GF-D8 (cell line): ENCODE measurements around the gene PIK3R1.
"Not testable (repeated sequence)": the region's sequence is repeated elsewhere in the genome, so short reads cannot be mapped to it uniquely, and the experiment has no call there.

Experiments used
- DNase-seq: peaks from one replicate; lab custom pipeline; 2025; lab: John Stamatoyannopoulos, UW

The PIK3R1 gene

DNA sequence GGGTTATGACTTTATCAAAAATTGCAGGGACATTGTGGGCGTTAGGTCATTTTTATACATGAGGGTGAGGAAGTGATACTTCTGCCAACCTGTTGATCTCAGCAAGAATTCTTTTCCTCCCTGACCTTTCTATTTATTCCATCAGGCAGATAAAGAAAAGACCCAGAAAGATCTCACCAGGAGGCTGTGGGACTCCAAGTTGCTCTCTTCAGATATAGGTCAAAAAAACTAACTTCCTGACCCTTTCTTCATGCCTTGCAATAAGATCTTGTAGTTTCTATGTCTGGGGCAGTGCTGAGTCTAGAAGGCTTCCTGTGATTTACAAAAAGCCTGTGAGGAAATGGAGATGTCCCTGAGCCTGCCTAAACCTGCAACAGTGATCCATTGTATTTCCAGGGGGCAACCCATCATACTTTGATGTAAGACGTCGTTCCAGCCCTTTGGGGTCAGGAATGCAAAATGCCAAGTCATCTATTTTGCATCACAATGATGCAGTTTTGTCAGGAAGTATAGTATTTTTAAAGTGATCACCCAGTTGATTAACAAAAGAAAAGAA is 22.0 kb upstream of the PIK3R1 start:
- no peak for DNase-seq

DNA sequence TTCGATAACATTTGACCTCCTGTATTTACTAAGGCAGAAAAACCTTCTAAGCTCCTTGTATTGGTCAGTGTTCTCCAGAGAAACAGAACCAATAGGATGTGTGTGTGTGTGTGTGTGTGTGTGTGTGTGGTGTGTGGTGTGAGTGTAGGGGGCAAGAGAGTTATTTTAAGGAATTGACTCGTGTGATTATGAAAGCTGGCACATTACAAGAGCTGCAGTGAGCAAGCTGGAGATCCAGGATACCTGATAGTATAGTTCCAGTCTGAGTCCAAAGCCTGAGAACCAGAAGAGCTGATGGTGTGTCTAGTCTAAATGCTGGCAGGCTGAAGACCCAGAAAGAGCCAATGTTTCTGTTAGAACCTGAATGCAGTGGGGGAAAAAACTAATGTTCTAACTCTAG is 21.2 kb upstream of the PIK3R1 start:
- no peak for DNase-seq

DNA sequence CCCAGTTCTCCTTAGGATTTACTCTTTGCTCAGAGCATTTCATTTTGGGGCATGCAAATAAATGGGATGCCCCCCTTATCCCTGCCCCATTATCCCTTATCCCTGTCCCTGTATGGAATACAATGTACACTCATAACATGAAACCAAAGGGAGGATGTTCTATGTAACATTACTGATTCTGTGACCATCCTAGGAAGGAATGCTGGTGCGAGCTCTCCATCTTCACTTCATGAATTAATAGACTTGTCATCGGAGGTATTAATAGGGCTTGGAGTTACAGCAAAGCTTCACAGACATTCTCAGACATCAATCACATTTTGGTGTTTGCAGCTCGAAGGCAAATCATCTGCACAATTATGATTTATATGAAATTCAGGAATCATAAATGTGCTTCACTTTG is 20.4 kb upstream of the PIK3R1 start:
- DNase-seq, result no peak

DNA sequence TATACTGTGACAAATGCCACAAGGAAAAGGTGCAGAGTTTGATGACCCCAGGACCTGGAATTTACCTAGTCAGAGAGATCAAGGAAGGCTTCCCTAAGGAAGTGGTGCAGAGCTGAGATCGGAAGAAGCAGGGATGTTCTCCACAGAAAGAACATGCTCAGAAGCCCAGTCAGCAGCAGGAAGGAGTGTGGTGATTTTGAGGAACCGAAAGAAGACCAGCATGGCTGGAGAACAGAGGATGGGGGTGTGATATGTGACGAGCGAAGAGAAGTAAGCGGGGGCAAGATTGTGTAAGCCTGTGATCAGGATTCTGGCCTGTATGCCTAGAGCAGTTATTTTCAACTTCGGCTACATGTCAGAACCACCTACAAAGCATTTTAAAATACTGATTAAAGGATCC is 18.7 kb upstream of the PIK3R1 start:
- DNase-seq, result no peak

DNA sequence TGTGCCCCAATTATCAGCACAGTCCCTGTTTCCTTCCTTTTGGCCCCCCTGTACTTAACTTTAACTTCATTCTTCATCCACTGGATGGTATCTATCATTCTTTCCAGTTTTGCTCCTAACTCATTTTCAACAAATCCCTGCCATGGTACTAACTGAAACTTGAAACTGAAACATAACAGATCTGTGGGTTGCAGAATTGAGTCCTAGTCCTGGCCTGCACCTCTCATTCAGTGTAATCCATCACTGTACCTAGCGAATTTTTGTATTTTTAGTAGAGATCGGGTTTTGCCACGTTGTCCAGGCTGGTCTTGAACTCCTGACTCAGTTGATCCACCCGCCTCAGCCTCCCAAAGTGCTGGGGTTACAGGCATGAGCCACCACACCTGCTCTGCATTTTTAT is 15.3 kb upstream of the PIK3R1 start:
- no peak for DNase-seq

DNA sequence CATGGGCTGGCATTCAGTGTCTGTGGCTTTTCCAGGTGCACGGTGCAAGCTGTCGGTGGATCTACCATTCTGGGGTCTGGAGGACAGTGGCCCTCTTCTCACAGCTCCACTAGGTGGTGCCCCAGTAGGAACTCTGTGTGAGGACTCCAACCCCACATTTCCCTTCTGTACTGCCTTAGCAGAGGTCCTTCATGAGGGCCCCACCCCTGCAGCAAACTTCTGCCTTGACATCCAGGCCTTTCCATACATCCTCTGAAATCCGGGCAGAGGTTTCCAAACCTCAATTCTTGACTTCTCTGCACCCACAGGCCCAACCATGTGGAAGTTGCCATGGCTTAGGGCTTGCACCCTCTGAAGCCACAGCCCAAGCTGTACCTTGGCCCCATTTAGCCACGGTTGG is 4.9 kb upstream of the PIK3R1 start:
- not testable (repeated sequence) for DNase-seq

DNA sequence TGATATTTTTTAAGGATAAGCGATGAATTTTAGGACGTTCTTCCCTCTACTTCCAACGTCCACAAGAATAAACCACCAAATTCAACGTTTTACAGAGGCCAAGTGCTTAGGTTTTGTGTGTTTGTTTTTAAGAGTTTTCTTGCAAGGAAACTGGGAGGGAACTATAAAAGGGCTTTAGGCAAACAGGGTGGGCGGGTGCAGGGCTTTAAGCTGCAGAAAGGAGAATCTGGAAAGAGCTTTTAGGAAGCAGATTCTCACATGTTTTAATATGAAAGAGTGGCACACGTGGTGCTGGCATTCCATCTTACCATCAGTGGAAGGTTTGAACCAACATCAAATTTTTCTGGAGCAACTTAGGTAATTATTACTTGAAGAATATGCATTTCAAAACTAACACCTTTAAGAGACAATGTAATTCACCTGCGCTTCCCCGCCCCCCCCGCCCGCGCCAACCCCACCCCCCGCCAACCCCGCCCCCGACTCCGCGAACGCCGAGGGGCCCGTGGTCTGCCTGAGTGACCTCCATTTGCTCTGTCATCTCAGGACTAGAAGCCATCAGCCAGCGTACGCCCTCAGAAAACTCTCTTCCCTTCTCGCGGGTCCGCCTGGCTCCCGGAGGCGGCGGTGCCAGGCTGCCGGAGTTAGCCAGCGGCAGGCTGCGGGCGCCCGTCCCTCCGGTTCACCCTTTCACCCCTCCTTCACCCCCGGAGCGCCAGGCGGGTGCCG is 911 bp upstream of the PIK3R1 start:
- no peak for DNase-seq

DNA sequence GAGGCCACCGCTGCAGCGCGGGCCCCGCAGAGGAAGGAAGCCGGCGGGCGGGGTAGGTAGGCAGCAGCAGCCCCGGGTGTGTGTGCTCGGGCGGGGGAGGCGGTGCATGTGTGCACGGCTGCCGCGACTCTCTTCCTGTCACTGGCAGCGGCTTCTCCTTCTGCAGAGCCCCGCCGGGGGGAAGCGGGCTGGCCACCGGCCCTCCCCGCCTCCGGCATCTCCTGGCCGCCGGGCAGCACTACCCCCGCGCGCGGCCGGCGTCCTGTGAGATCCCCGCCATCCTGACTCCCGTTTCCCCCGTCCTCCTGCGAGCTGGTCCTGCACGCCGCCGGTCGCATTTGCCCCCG is 315 bp downstream of the PIK3R1 start:
- DNase-seq, result no peak

DNA sequence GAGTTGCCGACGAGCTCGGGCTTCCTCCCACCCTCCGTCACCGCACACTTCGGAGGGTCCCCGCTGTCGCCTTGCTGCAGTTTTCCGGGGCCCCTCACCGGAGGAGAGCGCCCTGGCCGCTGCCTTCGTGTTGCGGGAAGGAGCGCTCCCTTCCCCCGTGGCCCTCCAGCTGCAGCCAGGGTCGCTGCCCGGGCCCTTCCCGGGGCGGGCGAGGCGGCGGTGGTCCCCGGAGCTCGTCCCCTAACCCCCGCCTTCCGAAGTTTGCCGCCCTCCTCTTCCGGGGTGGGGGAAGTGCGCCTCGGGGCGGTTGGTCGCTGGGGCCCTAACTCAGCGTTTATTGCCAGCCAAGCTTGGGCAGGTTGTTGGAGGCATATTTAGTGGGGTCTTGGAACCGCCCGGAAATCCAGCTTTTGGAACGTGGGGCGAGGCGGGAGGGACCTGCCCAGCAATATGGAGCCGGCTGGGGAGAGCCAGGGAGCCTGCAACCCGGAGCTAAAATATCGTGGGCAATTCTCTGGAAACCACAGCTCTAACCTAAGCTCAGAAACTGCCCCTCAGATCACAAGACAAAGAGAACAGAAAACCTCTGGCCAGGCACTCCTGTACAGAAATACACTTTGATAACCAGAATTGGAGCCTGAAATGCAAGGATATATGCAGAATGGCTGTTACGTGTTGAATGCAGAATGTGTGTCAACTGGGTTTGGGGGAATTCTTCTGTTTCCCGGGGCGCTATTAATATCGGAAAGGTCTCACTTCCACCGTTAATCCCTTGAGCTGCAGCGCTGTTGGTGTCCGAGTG is 890 bp downstream of the PIK3R1 start:
- no peak for DNase-seq

DNA sequence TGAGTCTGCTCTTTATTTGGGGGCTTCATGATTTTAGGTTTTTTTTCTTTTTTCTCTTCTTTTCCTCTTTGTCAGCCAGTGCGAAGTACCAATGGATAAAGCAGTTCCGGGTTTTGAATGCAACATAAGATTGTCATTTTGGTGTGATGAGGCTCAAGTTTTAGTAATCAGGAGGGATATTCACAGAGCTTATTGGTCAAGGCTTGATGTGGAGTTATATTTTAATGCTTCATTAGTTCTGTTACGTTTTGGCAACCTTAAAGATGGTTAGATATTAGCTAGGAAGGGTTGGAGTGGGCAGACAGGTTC is 1.4 kb downstream of the PIK3R1 start:
- no peak for DNase-seq

DNA sequence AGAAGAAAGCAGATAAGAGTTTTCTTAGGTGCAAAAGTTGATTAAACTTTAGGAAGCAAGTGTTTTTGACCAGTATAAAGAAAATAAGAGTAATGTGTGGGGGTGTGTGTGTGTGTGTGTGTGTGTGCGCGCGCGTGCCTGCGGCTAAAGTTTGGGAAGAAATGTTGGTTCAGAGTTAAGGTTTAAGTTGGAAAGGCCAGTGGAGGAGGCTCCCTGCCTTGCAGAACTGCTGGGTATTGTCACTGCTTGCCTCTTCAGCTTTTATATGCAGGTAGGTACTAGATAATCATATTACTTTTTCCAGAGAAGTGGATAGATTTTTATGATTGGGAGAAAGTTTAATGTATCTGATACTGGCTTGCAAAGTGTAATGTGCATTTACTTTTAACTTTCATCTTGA is 2.0 kb downstream of the PIK3R1 start:
- DNase-seq, result no peak

DNA sequence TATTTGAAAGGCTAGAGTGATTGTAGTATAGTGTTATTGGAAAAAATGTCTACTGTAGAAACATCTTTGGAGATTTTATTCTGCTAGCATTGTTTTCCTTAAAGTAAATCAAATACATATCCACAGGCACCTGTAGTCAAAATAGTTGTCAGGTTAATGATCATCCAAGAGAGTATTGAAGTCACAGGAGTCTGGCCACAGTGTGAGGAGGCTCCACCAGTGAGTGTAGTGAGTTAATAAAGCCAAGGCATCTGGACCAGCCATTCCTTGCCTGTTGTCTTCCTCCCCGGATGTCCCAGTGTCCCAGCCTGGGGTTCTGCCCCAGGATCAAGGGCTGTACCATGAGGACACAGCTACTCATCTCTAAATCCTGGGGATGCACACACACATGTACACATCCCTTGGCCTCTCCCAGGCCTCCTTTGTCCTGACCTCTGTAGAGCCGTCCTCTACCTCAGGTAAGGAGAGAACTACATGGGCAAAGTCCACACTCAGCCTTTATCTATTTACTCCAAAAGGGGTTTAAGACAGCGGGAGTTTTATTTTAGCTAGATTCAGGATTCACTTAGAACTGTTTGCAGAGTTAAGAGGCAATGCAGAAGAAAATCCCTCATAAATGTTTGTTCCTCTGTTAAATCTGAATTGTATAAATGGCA is 3.7 kb downstream of the PIK3R1 start:
- no peak for DNase-seq

DNA sequence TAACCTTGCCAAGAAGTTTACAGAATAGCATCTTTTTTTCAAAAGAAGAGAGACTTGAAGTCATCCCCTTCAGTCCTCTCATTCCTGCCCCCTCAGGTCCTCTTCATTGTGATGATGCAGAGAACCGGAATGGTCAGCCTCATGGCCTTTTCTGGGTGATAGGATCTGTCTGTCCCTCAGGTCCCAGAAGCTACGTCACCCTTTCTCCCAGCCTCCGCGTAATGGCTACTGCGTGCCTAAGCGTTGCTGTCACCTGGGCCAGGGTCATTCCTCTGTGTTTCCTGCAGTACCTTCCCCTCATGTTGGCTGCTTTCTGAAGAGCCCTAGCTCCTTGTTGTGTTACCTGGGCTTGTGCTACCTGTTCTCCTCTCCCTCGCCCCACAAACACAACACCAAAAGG is 4.7 kb downstream of the PIK3R1 start:
- DNase-seq, result no peak

DNA sequence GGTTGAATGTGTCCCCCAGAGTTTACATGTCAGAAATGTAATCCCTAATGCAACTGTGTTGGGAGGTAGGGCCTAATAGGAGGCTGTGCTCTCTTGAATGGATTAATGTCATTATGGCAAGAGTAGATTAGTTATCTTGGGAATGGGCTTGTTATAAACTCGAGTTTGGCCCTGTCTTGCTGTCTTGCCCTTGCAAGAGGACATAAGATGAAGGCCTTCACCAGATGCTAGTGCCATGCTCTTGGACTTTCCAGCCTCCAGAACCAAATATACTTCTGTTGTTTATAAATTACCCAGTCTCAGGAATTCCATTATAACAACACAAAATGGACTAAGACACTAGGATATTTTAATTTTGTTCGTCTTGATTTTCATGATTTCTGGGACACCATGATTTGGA is 5.4 kb downstream of the PIK3R1 start:
- DNase-seq, result no peak

DNA sequence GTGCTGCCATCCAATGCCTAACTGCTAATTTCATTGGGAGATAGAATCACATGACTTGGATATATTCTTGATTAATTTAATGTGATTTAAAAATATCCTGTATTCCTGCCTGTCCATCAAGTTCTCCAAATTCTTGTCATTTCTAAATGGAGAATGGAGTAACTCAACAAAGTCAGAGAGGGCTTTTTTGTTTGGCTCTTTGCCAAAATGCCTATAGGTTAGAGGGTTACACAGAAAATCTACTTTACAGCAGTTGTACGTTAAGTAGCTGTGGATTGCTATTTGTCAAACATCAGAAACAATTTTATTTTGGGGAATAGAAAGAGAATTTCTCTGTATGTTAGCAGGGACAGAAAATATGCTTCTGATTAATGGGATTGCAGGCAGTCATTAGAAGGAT is 5.9 kb downstream of the PIK3R1 start:
- DNase-seq, result no peak

DNA sequence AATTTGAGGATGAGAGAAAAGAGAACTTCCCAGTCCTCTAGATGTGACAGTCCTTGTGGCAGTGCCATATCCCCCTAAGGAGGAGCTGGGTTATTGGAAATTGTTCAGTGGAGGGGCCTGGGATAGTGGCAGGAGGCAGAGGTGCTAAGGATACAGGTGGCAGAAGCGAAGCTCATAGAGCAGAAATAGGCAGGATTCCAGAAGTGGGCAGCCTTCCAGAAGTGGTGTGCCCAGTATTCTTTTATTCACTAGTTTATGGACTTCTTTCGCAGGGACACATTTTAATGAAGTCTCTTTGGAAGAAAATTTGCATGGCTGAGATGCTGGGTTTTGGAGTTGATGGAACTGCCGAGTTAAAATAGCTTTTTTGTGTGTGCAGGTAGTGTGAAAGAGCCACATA is 6.8 kb downstream of the PIK3R1 start:
- no peak for DNase-seq

DNA sequence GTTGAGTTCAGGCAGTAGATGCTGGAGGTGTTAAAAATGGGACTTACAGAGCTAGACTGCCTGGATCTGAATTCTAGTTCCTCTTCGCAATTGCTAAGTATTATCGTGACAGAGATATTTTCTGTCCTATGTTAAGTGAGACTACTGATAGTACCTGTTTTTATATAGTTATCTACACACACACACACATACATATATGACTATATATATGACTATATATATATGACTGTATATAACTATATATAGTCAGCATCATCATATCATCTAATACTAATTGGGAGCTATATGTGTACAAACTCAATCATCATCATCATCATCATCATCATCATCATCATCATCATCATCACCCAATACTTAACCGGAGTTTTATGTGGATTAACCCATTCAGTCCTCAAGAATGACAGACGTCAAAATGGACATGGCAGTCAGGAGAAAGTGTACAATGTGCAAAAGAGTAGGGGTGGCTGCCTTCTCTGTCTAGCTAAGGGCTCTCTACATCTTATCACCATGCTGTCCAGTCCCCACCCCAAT is 7.3 kb downstream of the PIK3R1 start:
- no peak for DNase-seq

DNA sequence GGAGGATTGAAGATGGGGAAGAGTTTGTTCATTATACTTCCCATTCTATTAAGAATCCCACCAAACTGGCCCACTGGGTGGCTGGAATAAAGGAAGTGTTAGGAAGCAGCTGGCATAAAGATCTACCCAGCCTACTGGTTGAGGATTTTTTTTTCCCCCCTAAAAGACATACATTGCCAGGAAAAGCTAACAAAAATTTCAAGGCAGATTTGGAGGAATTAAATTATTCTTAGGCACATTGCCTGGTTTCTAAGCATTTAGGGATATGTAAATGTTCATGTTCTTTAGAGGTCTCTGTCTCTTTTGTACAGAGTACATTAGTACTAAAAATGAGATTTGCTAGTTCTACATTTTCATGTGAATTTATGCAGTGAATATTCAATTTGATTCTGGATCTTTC is 8.3 kb downstream of the PIK3R1 start:
- no peak for DNase-seq

DNA sequence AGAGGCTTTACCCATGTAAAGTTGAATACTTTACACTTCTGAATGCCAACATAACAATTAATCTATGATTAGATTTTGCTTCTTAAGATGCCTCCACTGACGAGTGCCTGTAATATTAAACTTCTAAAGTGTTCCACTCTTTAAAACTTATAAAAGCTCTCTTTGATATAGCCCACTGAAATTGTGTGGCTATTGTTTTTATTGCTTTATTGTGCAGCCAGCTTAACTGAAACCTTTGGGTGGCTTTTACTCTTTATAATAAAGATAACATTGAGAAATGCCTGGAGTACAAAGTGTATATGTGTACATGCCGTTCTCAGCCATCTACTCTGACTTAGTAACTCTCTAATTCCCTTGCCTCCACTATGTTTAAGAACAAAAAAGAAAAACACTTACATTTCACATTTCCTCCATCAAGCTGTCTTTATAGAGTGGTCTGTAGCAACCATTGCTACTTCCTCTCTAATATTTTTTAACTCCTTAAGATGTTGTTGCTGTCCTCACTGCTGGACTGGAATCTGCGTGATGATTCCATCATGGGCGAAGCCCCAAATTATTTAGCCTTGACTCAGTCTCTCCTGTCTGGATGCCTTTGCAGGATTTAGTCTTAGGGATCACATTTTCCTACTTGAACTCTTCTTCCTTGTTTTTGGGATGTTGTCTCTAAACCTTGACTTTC is 9.1 kb downstream of the PIK3R1 start:
- no peak for DNase-seq

DNA sequence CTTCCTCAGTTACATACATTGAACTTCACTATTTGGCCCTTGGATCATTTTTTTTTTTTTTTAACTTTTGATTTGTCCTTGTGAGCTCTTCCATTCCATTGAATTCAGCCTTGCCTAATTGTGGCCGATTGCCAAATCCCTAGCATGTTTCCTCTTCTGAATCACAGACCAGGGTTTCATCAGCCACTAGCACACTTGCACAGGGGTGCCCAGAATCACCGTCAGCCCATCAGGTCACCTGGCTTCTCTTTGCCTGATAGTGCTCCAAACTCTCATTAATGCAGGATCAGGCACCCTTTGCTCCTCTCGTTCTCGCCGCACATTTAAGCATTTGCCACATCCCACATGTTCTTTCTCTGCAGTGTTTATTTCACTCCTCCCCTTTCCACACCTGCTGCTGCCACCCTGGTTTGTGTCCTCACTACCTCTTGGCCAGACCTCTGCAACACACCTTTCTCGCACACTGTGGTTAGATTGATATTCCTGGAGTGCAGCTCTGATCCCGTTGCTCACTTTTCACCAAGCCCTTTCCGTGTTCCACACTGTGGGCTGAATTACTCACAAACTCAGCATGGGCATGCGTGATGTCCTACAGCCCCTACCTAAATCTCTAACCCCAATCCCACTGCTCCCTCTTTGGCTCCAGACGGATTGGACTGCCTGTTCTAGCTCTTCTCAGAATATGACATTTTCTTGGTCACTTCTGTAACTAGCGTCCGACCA is 9.8 kb downstream of the PIK3R1 start:
- no peak for DNase-seq

DNA sequence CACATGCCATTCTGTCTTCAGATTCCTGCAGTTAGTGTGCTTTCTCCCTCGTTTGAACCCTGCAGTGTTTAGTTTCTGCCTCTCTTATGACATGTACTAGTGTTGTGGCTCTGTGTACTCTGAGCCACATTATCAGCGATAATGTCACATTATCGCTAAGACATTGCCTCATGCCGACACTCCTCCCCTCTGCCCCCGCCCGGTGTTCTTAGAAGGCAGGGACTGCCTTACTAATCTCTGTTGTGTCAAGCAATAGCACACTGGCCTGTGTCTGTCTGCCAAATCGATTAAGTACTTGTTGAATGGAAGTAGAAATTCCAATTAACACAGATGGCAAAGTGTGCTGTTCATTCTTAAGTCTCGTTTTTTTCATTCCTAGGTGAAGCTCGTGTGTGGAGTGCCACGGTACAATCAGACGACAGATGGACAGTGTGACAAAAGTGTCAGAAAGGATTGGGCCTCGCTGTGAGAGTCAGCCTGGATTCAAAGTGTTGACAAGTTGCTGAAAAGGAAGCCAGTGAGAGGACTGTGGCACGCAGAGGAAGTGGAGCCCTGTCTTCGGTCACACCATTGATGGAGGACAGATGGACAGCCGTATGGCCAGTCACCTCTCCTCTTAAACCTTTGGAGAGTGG is 10.5 kb downstream of the PIK3R1 start:
- no peak for DNase-seq
